NCI-H226 (cell line): ENCODE results near the gene TMEM74B.

Source experiments
- DNase-seq: peaks from one replicate; pipeline ENCODE4 v3.0.0-alpha.2; 2015

The TMEM74B gene

GRCh38 chr20:1204576-1204975 is 19.8 kb upstream of the TMEM74B start:
- no peak for DNase-seq

- DNase-seq: no peak
Measured at GRCh38 chr20:1204113-1204512, 19.3 kb upstream of the TMEM74B start.

- DNase-seq: no peak
Measured at GRCh38 chr20:1203630-1204029, 18.8 kb upstream of the TMEM74B start.

- DNase-seq: no peak
Measured at GRCh38 chr20:1202762-1203504, 18.2 kb upstream of the TMEM74B start, which contains the start of gene C20orf202. Gene C20orf202 (plus strand): TSS chr20:1203454. CDS start chr20:1203586, 132 bp downstream.

GRCh38 chr20:1199964-1200363 is 15.2 kb upstream of the TMEM74B start:
- no peak for DNase-seq

GRCh38 chr20:1199212-1199873 is 14.6 kb upstream of the TMEM74B start:
- DNase-seq: no peak

- DNase-seq: no peak
Measured at GRCh38 chr20:1198751-1199150, 14.0 kb upstream of the TMEM74B start.

GRCh38 chr20:1197801-1198200 is 13.0 kb upstream of the TMEM74B start:
- no peak for DNase-seq

GRCh38 chr20:1196634-1197033 is 11.9 kb upstream of the TMEM74B start:
- no peak for DNase-seq

GRCh38 chr20:1195226-1195625 is 10.4 kb upstream of the TMEM74B start:
- DNase-seq: no peak

GRCh38 chr20:1191299-1191698 is 6.5 kb upstream of the TMEM74B start:
- DNase-seq: no peak

GRCh38 chr20:1190847-1191246 is 6.1 kb upstream of the TMEM74B start:
- no peak for DNase-seq

GRCh38 chr20:1189827-1190226 is 5.0 kb upstream of the TMEM74B start:
- no peak for DNase-seq

- no peak for DNase-seq
Measured at GRCh38 chr20:1188347-1188746, 3.6 kb upstream of the TMEM74B start.

- DNase-seq: no peak
Measured at GRCh38 chr20:1187605-1188171, 2.9 kb upstream of the TMEM74B start.

GRCh38 chr20:1186367-1186991 is 1.7 kb upstream of the TMEM74B start:
- DNase-seq: no peak

GRCh38 chr20:1185790-1186334 is 1.1 kb upstream of the TMEM74B start:
- DNase-seq: peak; percentile 5

GRCh38 chr20:1185316-1185741 is 548 bp upstream of the TMEM74B start:
- DNase-seq: no peak

- DNase-seq: no peak
Measured at GRCh38 chr20:1184260-1184637, 532 bp downstream of the TMEM74B start.

GRCh38 chr20:1183153-1183552 is 1.6 kb downstream of the TMEM74B start:
- DNase-seq: no peak

- DNase-seq: no peak
Measured at GRCh38 chr20:1182106-1182505, 2.7 kb downstream of the TMEM74B start.

GRCh38 chr20:1180949-1181348 is 3.8 kb downstream of the TMEM74B start:
- DNase-seq: no peak

- no peak for DNase-seq
Measured at GRCh38 chr20:1178623-1179022, 6.2 kb downstream of the TMEM74B start.
